Transverse colon (tissue), 4 donors: Measurements from ENCODE around the gene FBLN5. TPM values are rescaled to one million over a fixed set of nuclear protein-coding genes. Genes with fewer than 3 reads are reported as not detected.

Source experiments
- DNase-seq: peaks from one replicate; pipeline ENCODE4 v3.0.0-alpha.2; 2019
- H3K27ac ChIP-seq, 4 donors: fragments of 200-600 bp; sonication (generic); 2 replicates each; pipeline ENCODE4 v1.5.1; 2016 to 2018; ENCODE audit warnings: inconsistent platforms in 4 of 4
- H3K27me3 ChIP-seq: fragments of 200-600 bp; sonication (generic); 2 replicates; pipeline ENCODE4 v1.5.1; 2017; ENCODE audit warnings: inconsistent platforms
- H3K36me3 ChIP-seq, 4 donors: fragments of 200-600 bp; sonication (generic); 2 replicates each; pipeline ENCODE4 v1.5.1; 2017 to 2019; ENCODE audit warnings: inconsistent platforms in 4 of 4
- H3K4me1 ChIP-seq, 4 donors: fragments of 200-600 bp; sonication (generic); 2 replicates each; pipeline ENCODE4 v1.5.1; 2017 to 2020; ENCODE audit warnings: inconsistent platforms in 4 of 4
- H3K4me3 ChIP-seq, 4 donors: fragments of 200-600 bp; sonication (generic); 1 replicate in 1 of 4; 2 replicates in 3 of 4; pipeline versions ENCODE4 v1.5.1 to v1.6.1; 2017 to 2019; ENCODE audit warnings: inconsistent platforms in 4 of 4
- H3K9me3 ChIP-seq, 2 donors: fragments of 200-600 bp; sonication (generic); 2 replicates each; pipeline ENCODE4 v1.5.1; 2017 to 2019; ENCODE audit warnings: inconsistent platforms in 2 of 2
- EP300 ChIP-seq: sonication (generic); formaldehyde crosslinking; IDR thresholded peaks from one replicate; pipeline ENCODE4 v1.6.1; 2017; ENCODE audit warnings: antibody characterized with exemption, low read depth
- POLR2A ChIP-seq: fragments of 450-650 bp; IDR thresholded peaks from one replicate; pipeline ENCODE4 v1.6.1; 2016; ENCODE audit warnings: antibody characterized with exemption, mild to moderate bottlenecking, moderate library complexity
- POLR2AphosphoS5 ChIP-seq, 3 donors: sonication (generic); formaldehyde crosslinking; IDR thresholded peaks; one replicate each; pipeline ENCODE4 v1.6.1; 2016; ENCODE audit warnings: antibody characterized with exemption in 3 of 3
- WGBS, 2 donors: methylation state at CpG; one replicate each; pipeline ENCODE4 v1.1.5; 2018; ENCODE audit warnings: low coverage in 1 of 2; 5-methylcytosine and 5-hydroxymethylcytosine counted together
- in situ Hi-C, 4 donors: fragments of 200-750 bp; cut with MboI; loops; one replicate each; pipeline versions ENCODE4 v1.15.0 to v1.15.1; 2017; ENCODE audit warnings: low sequenced_read_pairs in 3 of 4, low pct_ligation_motif_present in 1 of 4, low pct_unique_long_range_greater_than_20kb in 1 of 4
- intact Hi-C: fragments of 100-400 bp; cut with DNase I; formaldehyde crosslinking; loops from one replicate; pipeline ENCODE4 v1.15.1; 2023; ENCODE audit warnings: low total_unique reads
- total RNA-seq, 4 donors: library from RNA; depleted of rRNA; stranded (reverse); fragments of >200 nt; gene quantifications; one replicate each; pipeline ENCODE4 v1.1.0, GENCODE V29; 2016
- TF ChIP-seq, protein P1 (sequence below), 5 experiments: fragments of 200-600 bp in 3 of 5; fragments of 450-650 bp in 2 of 5; sonication (generic) in 3 of 5; IDR thresholded peaks; 1 replicate in 2 of 5; 2 replicates in 3 of 5; pipeline ENCODE4 v1.5.1; 2016 to 2017; ENCODE audit warnings: antibody characterized with exemption in 5 of 5, inconsistent platforms in 3 of 5, mild to moderate bottlenecking in 2 of 5, moderate library complexity in 1 of 5

Gene FBLN5
- total RNA-seq, 4 donors from 2014 or later, result 14.6 to 120 (median 38.7) TPM

GRCh38 chr14:91837076-91837475 is 110.4 kb downstream of the FBLN5 start:
- Histone ChIP-seq H3K9me3 (no peaks in the 10 kb centered on the region), H3K27ac (peak overlapping the region; percentile 89 to 94 (median 90)), H3K4me3 (peak overlapping the region in 3 of 4 donors; percentile 68 to 78 (median 71)), H3K36me3 (no peaks in the 10 kb centered on the region), H3K4me1 (peaks cover 5 to 27% (median 13%) of the 10 kb centered on the region in 4 donors), H3K27me3 (peaks cover 15% of the 10 kb centered on the region)
- WGBS, 2 donors, result 71 to 75% methylated on average over 1 to 12 of the region's 12 CpGs
- TF ChIP-seq POLR2AphosphoS5 (IDR thresholded peaks at IDR 0.05) (no peak), EP300 (no peak), POLR2A (no peak)
- TF ChIP-seq, protein P1, sequence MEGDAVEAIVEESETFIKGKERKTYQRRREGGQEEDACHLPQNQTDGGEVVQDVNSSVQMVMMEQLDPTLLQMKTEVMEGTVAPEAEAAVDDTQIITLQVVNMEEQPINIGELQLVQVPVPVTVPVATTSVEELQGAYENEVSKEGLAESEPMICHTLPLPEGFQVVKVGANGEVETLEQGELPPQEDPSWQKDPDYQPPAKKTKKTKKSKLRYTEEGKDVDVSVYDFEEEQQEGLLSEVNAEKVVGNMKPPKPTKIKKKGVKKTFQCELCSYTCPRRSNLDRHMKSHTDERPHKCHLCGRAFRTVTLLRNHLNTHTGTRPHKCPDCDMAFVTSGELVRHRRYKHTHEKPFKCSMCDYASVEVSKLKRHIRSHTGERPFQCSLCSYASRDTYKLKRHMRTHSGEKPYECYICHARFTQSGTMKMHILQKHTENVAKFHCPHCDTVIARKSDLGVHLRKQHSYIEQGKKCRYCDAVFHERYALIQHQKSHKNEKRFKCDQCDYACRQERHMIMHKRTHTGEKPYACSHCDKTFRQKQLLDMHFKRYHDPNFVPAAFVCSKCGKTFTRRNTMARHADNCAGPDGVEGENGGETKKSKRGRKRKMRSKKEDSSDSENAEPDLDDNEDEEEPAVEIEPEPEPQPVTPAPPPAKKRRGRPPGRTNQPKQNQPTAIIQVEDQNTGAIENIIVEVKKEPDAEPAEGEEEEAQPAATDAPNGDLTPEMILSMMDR (IDR thresholded peaks at IDR 0.05), result no peak
- intact Hi-C loops, result no loop called here
- no peak for DNase-seq
- in situ Hi-C loops, result no loop called here

DNA sequence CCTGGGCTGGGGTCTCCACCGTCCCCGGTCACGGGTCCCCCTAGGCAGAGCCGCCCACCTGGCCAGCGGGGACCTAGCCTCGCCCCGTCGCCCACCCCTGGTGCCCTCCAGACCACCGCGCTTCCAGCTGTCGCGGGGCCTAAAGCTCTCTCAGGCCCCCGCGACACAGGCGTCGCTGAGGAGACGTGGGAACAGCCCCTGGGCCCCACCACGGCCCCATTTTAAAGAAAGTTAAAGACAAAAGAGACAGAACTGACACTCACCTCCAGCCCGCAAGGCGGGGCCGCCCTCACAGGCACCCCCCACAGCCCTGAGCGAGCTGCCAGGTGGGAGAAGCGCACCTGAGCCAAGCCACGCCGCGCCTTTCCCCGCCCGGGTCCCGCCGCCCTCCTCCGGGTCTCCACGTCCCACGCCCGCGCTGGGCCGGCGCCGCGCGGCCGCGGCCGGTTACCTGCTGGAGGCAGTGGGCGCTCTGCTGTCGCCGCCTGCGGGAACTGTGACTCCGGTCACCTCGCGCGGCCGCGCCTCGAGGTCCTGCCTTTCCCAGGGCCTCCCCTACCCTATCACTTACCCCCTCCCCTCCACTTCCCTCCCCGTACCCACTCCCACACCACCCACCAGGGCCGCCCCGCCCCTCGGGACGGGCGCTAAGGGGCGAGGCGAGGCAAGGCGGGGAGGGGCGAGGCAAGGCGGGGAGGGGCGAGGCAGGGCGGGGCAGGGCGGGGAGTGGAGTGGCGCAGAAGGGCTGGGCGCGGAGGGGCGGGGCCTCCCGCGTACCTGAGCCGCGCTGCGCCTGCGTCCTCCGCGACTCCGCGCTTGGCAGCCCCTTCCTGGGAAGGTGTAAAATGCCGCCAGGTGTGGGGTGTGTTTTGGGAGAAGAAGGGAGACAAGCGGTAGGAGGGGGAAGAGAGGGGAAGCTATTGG is 111.3 kb downstream of the FBLN5 start:
- peak; percentile 17 to 73 (median 58) for TF ChIP-seq POLR2AphosphoS5 (IDR thresholded peaks at IDR 0.05)
- TF ChIP-seq, protein P1 (IDR thresholded peaks at IDR 0.05), result no peak
- TF ChIP-seq EP300, result peak; percentile 47
- peak; percentile 72 for TF ChIP-seq POLR2A
- intact Hi-C loops, result no loop called here
- in situ Hi-C loops, result no loop called here

GRCh38 chr14:91835197-91835919 is 112.1 kb downstream of the FBLN5 start:
- in situ Hi-C loops (no loop called here), intact Hi-C loops (no loop called here)
- Histone ChIP-seq H3K9me3 (no peaks in the 10 kb centered on the region), H3K27me3 (peaks cover 15% of the 10 kb centered on the region), H3K36me3 (no peaks in the 10 kb centered on the region), H3K4me3 (peak overlapping the region; percentile 50 to 78 (median 70)), H3K4me1 (peaks cover 5 to 44% (median 20%) of the 10 kb centered on the region in 4 donors), H3K27ac (peak overlapping the region; percentile 89 to 94 (median 90))
- TF ChIP-seq POLR2AphosphoS5 (IDR thresholded peaks at IDR 0.05), result no peak
- no peak for TF ChIP-seq EP300
- TF ChIP-seq, protein P1 (IDR thresholded peaks at IDR 0.05), result no peak
- TF ChIP-seq POLR2A, result no peak
- DNase-seq, result peak; percentile 37
- WGBS, 2 donors, result 14 to 36% methylated on average over 1 to 11 of the region's 19 CpGs

More for the DNA sequence above, 111.3 kb downstream of the FBLN5 start:
- 2 to 20% methylated on average over 1 to 65 of the region's 84 CpGs for WGBS, 2 donors
- peaks cover 5 to 36% (median 16%) of the 10 kb centered on the region in 4 donors for H3K4me1 ChIP-seq
- no peaks in the 10 kb centered on the region for H3K9me3 ChIP-seq
- peaks cover 15% of the 10 kb centered on the region for H3K27me3 ChIP-seq
- H3K4me3 ChIP-seq, result peak overlapping the region; percentile 50 to 78 (median 70)
- no peaks in the 10 kb centered on the region for H3K36me3 ChIP-seq
- H3K27ac ChIP-seq, result peak overlapping the region; percentile 89 to 94 (median 90)
- peak; percentile 92 for DNase-seq

DNA sequence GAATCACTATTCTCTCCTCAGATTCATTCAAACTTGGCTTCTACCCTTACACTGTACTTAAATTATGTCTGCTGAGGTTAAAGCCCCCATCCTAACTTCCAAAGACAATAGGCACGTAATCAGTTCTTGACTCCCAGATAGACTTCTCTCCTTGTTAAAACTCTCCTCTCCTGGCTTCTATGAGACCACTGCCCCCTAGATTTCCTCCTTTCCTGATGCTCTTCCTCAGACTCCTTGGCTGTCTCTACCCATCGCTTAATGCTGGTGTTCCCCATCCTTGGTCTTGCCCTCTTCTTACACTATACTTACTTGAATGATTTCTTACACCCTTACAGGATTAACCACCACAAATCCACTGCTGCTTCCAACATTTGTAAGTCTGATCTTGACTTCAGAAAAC is 112.9 kb downstream of the FBLN5 start:
- peak overlapping the region in 2 of 4 donors; percentile 20 to 90 for H3K27ac ChIP-seq
- H3K4me1 ChIP-seq, result peaks cover 9 to 51% (median 27%) of the 10 kb centered on the region in 4 donors
- in situ Hi-C loops, result no loop called here
- H3K36me3 ChIP-seq, result no peaks in the 10 kb centered on the region
- TF ChIP-seq EP300 (no peak), POLR2A (no peak), POLR2AphosphoS5 (IDR thresholded peaks at IDR 0.05) (no peak)
- TF ChIP-seq, protein P1 (IDR thresholded peaks at IDR 0.05), result no peak
- H3K4me3 ChIP-seq, result peak overlapping the region in 1 of 4 donors; percentile 78
- H3K9me3 ChIP-seq, result no peaks in the 10 kb centered on the region
- peaks cover 15% of the 10 kb centered on the region for H3K27me3 ChIP-seq
- intact Hi-C loops, result no loop called here
- 89% methylated on average over 2 of the region's 2 CpGs; no CpG with 5 or more reads in 1 of the 2 donors for WGBS, 2 donors
- no peak for DNase-seq
